ENCODE measurements around the gene CREB3L4. TPM values are rescaled to one million over a fixed set of nuclear protein-coding genes. Genes with fewer than 3 reads are reported as not detected.

CREB3L4 gene
- total and polyA plus RNA-seq, 2 of the 13 experiments (the other 11 are each of a cell fraction or from before 2014, with no cell fraction given), result 9.9 to 18.7 TPM

DNA sequence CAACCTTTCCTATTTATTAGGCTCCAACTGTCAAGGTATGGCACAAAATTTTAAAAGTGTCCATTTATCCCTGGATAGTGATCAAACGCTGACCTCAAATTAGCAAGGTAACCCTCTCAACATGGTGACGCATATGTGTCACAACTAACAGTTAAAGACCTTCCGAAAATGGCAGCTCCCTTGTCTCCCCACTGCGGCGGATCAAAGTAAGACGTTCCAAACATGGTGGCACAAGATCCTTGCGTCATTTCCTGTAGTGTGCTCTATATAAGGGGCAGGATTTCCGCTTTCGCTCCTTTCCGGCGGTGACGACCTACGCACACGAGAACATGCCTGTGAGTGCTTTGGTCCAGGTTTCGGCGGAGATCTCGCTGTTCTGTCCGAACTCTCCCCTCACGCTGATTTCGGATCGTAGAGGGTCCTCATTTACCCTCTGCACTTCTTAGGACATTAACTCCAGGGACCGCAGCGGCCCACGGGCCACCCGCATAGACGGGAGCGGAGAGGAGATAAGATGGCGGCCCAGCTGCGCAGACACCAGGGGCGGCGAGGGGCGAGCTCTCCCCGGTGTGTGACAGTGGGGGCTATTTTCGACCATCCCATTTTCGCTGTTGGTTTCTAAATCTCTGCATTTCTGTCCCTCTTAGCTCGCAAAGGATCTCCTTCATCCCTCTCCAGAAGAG is 22.9 kb downstream of the CREB3L4 start, which contains the start of gene RPS27 (continued):
- TF ChIP-seq NR2F1 (CRISPR knock-in tag; IDR thresholded peaks at IDR 0.05), result peak in 1 of 2 experiments; percentile 27; a peak in 1 of 4 replicates
- TF ChIP-seq, protein P1, sequence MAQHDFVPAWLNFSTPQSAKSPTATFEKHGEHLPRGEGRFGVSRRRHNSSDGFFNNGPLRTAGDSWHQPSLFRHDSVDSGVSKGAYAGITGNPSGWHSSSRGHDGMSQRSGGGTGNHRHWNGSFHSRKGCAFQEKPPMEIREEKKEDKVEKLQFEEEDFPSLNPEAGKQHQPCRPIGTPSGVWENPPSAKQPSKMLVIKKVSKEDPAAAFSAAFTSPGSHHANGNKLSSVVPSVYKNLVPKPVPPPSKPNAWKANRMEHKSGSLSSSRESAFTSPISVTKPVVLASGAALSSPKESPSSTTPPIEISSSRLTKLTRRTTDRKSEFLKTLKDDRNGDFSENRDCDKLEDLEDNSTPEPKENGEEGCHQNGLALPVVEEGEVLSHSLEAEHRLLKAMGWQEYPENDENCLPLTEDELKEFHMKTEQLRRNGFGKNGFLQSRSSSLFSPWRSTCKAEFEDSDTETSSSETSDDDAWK (CRISPR knock-in tag; IDR thresholded peaks at IDR 0.05), result no peak
- TF ChIP-seq JARID2 (CRISPR knock-in tag; IDR thresholded peaks at IDR 0.05; ENCODE audit: insufficient replicate concordance), result peak; percentile 57
- peak; percentile 95 for TF ChIP-seq GABPB1 (CRISPR knock-in tag; IDR thresholded peaks at IDR 0.05)
- peak; percentile 88 for TF ChIP-seq CBX5 (CRISPR knock-in tag; IDR thresholded peaks at IDR 0.05; ENCODE audit: borderline replicate concordance)
- 0 out of 2 replicates have a peak, but pooled peaks have one; percentile 46 for TF ChIP-seq ZNF281 (CRISPR knock-in tag; IDR thresholded peaks at IDR 0.05; ENCODE audit: borderline replicate concordance)
- TF ChIP-seq CCAR2 (optimal IDR thresholded peaks at IDR 0.05; ENCODE audit: low read depth, low read length), result no peak
- peak; percentile 70 for TF ChIP-seq SOX5 (CRISPR knock-in tag; IDR thresholded peaks at IDR 0.05; ENCODE audit: borderline replicate concordance)
- no peak for TF ChIP-seq ZBTB20 (CRISPR knock-in tag; IDR thresholded peaks at IDR 0.05; ENCODE audit: borderline replicate concordance, low read depth)
- no peak for TF ChIP-seq NCOA1 (CRISPR knock-in tag; IDR thresholded peaks at IDR 0.05)
- TF ChIP-seq, protein P2, sequence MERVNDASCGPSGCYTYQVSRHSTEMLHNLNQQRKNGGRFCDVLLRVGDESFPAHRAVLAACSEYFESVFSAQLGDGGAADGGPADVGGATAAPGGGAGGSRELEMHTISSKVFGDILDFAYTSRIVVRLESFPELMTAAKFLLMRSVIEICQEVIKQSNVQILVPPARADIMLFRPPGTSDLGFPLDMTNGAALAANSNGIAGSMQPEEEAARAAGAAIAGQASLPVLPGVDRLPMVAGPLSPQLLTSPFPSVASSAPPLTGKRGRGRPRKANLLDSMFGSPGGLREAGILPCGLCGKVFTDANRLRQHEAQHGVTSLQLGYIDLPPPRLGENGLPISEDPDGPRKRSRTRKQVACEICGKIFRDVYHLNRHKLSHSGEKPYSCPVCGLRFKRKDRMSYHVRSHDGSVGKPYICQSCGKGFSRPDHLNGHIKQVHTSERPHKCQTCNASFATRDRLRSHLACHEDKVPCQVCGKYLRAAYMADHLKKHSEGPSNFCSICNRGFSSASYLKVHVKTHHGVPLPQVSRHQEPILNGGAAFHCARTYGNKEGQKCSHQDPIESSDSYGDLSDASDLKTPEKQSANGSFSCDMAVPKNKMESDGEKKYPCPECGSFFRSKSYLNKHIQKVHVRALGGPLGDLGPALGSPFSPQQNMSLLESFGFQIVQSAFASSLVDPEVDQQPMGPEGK (CRISPR knock-in tag; IDR thresholded peaks at IDR 0.05), result no peak; the same call in 1 of the 2 replicates
- TF ChIP-seq ZNF879 (CRISPR knock-in tag; IDR thresholded peaks at IDR 0.05), result no peak
- TF ChIP-seq GATAD2A (CRISPR knock-in tag; IDR thresholded peaks at IDR 0.05), result peak; percentile 53; the same call in 1 of the 2 replicates
- peak; percentile 62; the same call in 1 of the 2 replicates for TF ChIP-seq KAT7 (CRISPR knock-in tag; IDR thresholded peaks at IDR 0.05; ENCODE audit: borderline replicate concordance)
- TF ChIP-seq CREB1 (IDR thresholded peaks at IDR 0.05), result peak; percentile 96
- TF ChIP-seq CREB1 (CRISPR knock-in tag; IDR thresholded peaks at IDR 0.05), result peak; percentile 99
- TF ChIP-seq GTF3A (CRISPR knock-in tag; conservative IDR thresholded peaks at IDR 0.05), result no peak
- TF ChIP-seq STAT5B (CRISPR knock-in tag; IDR thresholded peaks at IDR 0.05), result no peak; the same call in 1 of the 2 replicates
- TF ChIP-seq AKNA (CRISPR knock-in tag; IDR thresholded peaks at IDR 0.05; ENCODE audit: borderline replicate concordance), result no peak

Data from HepG2 (cell line).